Diencephalon (tissue), 1 donor: ENCODE results near the gene C22orf23. TPM values are rescaled to one million over a fixed set of nuclear protein-coding genes. Genes with fewer than 3 reads are reported as not detected.

Experiments used
- total RNA-seq: library from RNA; depleted of rRNA; stranded (reverse); fragments of >200 nt; gene quantifications from one replicate; pipeline ENCODE4 v1.2.3, GENCODE V29; 2014

The C22orf23 gene
- total RNA-seq: 1.4 TPM

DNA sequence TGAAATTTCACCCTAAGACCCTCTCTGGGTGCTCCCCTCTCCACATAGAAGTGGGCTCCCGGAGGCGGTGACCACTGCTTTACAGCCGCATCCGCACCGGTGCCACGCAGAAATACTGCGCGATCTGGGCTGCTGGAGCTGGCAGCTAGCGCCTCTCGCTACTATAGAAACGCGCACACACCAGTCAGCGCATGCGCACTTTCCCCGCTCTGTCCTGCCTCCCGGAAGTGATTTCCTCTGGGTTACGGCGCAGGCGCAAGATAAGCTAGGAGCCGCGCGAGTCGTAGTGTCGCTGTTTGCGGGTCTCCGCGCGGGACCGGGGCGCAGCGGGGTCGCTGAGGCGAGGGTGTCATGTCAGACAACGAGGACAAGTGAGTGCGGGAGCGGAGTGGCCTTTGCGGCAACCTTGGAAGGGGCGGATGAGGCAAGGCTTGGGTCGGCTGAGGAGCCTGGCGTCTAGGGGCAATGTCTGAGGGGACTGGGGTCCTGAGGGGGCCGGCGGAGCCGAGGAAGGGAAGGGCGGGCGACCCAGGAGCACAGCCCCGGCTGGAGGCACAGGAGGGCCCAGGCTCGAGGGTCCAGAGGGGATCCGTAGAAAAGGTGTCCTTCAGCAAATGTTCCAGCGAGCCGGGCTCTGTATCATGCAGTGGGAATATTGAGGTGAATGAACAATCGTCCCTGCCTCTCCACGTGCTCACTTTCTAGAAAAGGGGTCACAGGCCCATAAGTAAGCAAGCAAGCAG is at the start of gene C22orf23, which contains the start of gene POLR2F:
C22orf23 (minus strand) TSS at position 165 of the 743 bp plus-strand sequence. CDS start 452 bp downstream, outside the sequence.
POLR2F (plus strand) TSS at position 263 of the 743 bp plus-strand sequence; CDS start at position 352, 89 bp downstream.

DNA sequence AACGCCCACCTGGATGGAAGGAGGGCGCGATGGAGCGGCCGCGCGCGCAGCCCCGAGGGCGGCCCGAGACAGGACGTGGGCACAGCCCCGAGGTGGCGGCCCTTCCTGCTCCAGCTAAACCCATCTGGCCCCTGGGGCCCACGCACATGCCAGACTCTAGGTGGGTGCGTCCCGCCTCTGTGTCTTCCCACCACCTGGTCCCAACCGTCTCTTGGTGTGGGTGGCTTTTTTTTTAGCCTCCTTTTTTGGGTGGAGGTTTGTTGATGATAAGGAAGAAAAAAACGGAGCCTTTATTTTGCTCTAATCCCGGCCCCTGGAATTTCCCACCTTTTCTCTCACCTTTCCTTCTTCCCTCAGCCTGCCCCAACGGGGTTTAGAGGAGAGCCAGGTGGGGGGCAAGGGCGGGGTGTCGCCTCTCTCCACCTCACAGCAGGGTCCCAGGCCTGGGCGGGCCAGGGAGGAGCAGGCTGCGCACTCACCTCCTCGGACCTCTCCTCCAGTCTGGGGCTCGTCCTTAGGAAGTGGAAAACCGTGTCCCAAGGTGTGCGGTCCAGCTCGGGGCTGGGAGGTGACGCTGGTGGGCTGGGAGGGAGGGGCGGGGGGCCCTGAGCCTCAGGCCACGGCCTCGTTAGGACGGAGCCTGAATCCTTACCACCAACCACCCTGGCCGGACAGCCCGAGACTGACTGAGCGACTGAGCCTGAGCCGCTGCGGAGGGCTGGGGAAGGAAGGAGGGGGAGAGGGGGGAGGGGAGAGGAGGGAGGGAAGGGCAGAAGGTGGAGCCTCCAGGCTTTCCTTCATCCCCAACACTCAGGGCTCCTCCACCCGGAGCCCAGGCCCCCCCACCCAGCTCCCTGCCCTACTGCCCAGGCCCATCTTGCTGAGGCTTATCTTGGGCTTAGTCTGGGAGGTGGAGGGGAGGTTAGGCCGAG is 30.7 kb upstream of the C22orf23 start, which contains the start of gene SOX10:
SOX10 (minus strand) TSS at position 696 of the 932 bp plus-strand sequence. CDS start 771 bp downstream, outside the sequence.

DNA sequence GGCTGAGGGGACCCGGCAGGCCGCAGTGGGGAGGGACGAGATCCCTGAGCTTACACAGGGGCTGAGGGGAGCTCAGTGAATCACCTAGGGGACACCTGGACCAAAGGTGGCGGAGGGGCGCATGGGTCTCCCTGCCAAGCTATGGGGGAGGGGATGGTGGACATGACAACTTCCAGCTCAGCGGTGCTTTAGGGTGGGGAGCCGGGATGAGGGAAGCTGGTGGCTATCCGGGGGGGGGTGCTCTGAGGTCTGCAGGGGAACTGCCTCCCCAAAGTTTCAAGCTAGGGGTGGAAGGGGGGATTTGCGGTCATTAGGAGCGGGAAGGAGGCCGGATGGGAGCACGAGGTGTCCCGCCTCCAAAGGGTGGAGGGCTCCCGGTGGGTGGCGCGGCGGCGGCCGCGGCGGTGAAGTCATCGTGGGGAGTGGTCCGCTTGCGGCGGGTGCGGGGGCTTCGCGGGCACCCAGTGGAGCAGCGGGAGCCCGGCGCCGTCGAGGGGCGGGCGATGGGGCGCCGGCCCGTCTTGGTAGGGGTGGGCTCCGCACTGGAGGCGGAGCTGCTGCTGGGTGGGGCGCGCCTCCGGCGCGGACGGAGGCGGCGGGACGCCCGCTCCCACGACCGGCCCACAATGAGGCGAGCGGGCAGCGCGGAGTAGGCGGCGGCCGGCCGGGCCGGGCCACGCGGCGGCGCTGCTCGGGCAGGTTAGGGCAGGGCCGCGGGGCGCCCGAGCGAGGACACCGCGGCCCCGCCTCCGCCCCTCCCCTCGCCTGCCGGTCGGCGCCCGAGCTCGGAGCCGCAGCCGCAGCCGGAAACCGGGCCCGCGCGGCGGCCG is 47.7 kb downstream of the C22orf23 start, which contains the start of gene MICALL1:
MICALL1 (plus strand) TSS at position 764 of the 830 bp plus-strand sequence. CDS start 126 bp downstream, outside the sequence.

Other genes starting within 250 kb of the C22orf23 start
- 13.8 TPM for gene GCAT, start 145.7 kb downstream of the C22orf23 start, total RNA-seq
- not detected for gene GALR3, start 130.2 kb downstream of the C22orf23 start, total RNA-seq
- 27.2 TPM for gene ANKRD54, start 109.3 kb downstream of the C22orf23 start, total RNA-seq
- gene EIF3L, start 104.2 kb downstream of the C22orf23 start, total RNA-seq: 478 TPM
- gene MICALL1, start 47.3 kb downstream of the C22orf23 start, total RNA-seq: 27.9 TPM
- gene POLR2F, start 98 bp upstream of the C22orf23 start, total RNA-seq: 37.4 TPM
- 6.2 TPM for gene SOX10, start 31.0 kb upstream of the C22orf23 start, total RNA-seq
- gene PICK1, start 103.8 kb upstream of the C22orf23 start, total RNA-seq: 39.2 TPM
- gene SLC16A8, start 130.6 kb upstream of the C22orf23 start, total RNA-seq: 2.1 TPM
- 0.69 TPM for gene BAIAP2L2, start 157.1 kb upstream of the C22orf23 start, total RNA-seq
- gene PLA2G6, start 228.2 kb upstream of the C22orf23 start, total RNA-seq: 16.8 TPM
- 2.5 TPM for gene MAFF, start 248.4 kb upstream of the C22orf23 start, total RNA-seq